Measurements from ENCODE around the gene IBTK. TPM values are rescaled to one million over a fixed set of nuclear protein-coding genes. Genes with fewer than 3 reads are reported as not detected.

Gene IBTK
- total and polyA plus RNA-seq, 2 of the 8 experiments (the other 6 are each of a cell fraction or from before 2014, with no cell fraction given): 4.6 to 24.2 TPM

GRCh38 chr6:82220167-82220566 lies 27.4 kb downstream of the IBTK start:
- H2AFZ ChIP-seq (ENCODE audit: low read length): no peak overlapping the region
- H4K8ac ChIP-seq (ENCODE audit: extremely low read depth, insufficient read depth, low read length): no peak overlapping the region
- H3K36me3 ChIP-seq (ENCODE audit: control insufficient read depth in 2 of 4, insufficient read depth in 4 of 4, low read length in 3 of 4): peaks cover 4 to 77% (median 22%) of the 10 kb centered on the region in 4 experiments; a peak in 7 of 8 replicates
- H3K9ac ChIP-seq (replicated peaks in 1 of 4; ENCODE audit: extremely low read depth in 1 of 4, low read depth in 3 of 4, low read length in 3 of 4): no peak overlapping the region
- no peak overlapping the region for H3K4ac ChIP-seq (replicated peaks; ENCODE audit: insufficient read length, low read depth, low read length)
- WGBS, 2 experiments (ENCODE audit: extremely low coverage in 1 of 2, insufficient coverage in 1 of 2, insufficient read length in 1 of 2, insufficient replicate concordance in 2 of 2, low coverage in 1 of 2, low lambda C conversion rate in 2 of 2, missing lambda C conversion rate in 1 of 2): 94% methylated on average over 2 of the region's 2 CpGs; no CpG with 5 or more reads in 1 of the 2 experiments
- no peak overlapping the region for H3K18ac ChIP-seq (ENCODE audit: extremely low read depth, low read length)
- no peak overlapping the region for H3K4me3 ChIP-seq (ENCODE audit: extremely low read depth in 1 of 4, insufficient read depth in 2 of 4, low read depth in 3 of 4, low read length in 4 of 4)
- ChIA-PET CTCF (ENCODE audit: partially characterized antibody) (no interaction called here), POLR2A (ENCODE audit: partially characterized antibody) (no interaction called here)
- DNase-seq (ENCODE audit: low read depth in 1 of 2, low spot score in 2 of 2) (no peak), FAIRE-seq (no peak)
- H3K4me2 ChIP-seq (ENCODE audit: insufficient read depth in 1 of 2, low read depth in 2 of 2, low read length in 2 of 2): no peak overlapping the region
- H3K23ac ChIP-seq (ENCODE audit: insufficient read length): no peak overlapping the region
- H2AK5ac ChIP-seq (ENCODE audit: low read depth, low read length): no peak overlapping the region
- H2BK5ac ChIP-seq (ENCODE audit: low read depth, low read length): no peak overlapping the region
- no peaks in the 10 kb centered on the region for H3K23me2 ChIP-seq (ENCODE audit: low read depth, low read length)
- H4K20me1 ChIP-seq (replicated peaks in 1 of 2; ENCODE audit: control insufficient read depth in 1 of 2, insufficient read depth in 2 of 2, low read length in 2 of 2): no peaks in the 10 kb centered on the region
- H2BK12ac ChIP-seq (ENCODE audit: low read depth, low read length): no peak overlapping the region
- no peaks in the 10 kb centered on the region for H3K4me1 ChIP-seq (replicated peaks in 1 of 4; ENCODE audit: control insufficient read depth in 3 of 4, insufficient read depth in 4 of 4, low read length in 3 of 4)
- H3K27ac ChIP-seq (ENCODE audit: low read depth, low read length): no peak overlapping the region
- no peaks in the 10 kb centered on the region for H3K79me1 ChIP-seq (ENCODE audit: low read depth, low read length)
- H3K14ac ChIP-seq (ENCODE audit: insufficient read length): no peak overlapping the region
- H4K91ac ChIP-seq (replicated peaks; ENCODE audit: insufficient read length, low read length): no peak overlapping the region
- H4K5ac ChIP-seq (ENCODE audit: insufficient read length, low read depth, low read length): no peak overlapping the region
- no peaks in the 10 kb centered on the region for H3K9me3 ChIP-seq (ENCODE audit: insufficient read depth in 2 of 2, low read depth in 1 of 2, low read length in 1 of 2)
- H2BK120ac ChIP-seq (replicated peaks; ENCODE audit: low read depth, low read length): no peak overlapping the region
- H3K27me3 ChIP-seq (replicated peaks in 1 of 4; ENCODE audit: control insufficient read depth in 3 of 4, extremely low read depth in 1 of 4, insufficient read depth in 3 of 4, low read length in 3 of 4): no peaks in the 10 kb centered on the region
- H3K56ac ChIP-seq (replicated peaks; ENCODE audit: insufficient read length, low read depth, low read length): no peak overlapping the region
- no peaks in the 10 kb centered on the region for H3K79me2 ChIP-seq (ENCODE audit: control insufficient read depth in 1 of 2, insufficient read depth in 2 of 2, low read length in 2 of 2)
- H2BK20ac ChIP-seq (ENCODE audit: low read length): no peak overlapping the region
- H2BK15ac ChIP-seq (ENCODE audit: low read length): no peak overlapping the region
- no peak for TF ChIP-seq HDAC6 (IDR thresholded peaks at IDR 0.05; ENCODE audit: low read depth, low read length)
- no peak for TF ChIP-seq JUN (IDR thresholded peaks at IDR 0.05; ENCODE audit: low read depth, low read length)
- no peak for TF ChIP-seq POU5F1 (IDR thresholded peaks at IDR 0.05; ENCODE audit: low read depth, low read length)
- TF ChIP-seq CEBPB (IDR thresholded peaks at IDR 0.05; ENCODE audit: low read depth, low read length): no peak
- no peak for TF ChIP-seq ATF3 (IDR thresholded peaks at IDR 0.05; ENCODE audit: insufficient read depth, low read depth, low read length)
- TF ChIP-seq NANOG (IDR thresholded peaks at IDR 0.05; ENCODE audit: insufficient read depth, low read depth, low read length, poor library complexity, severe bottlenecking): no peak
- TF ChIP-seq CHD1 (IDR thresholded peaks at IDR 0.05; ENCODE audit: low read depth, low read length): no peak
- no peak for TF ChIP-seq HDAC2 (IDR thresholded peaks at IDR 0.05; ENCODE audit: borderline replicate concordance in 1 of 2, low read depth in 2 of 2, low read length in 2 of 2)
- no peak for TF ChIP-seq CTBP2 (IDR thresholded peaks at IDR 0.05; ENCODE audit: borderline replicate concordance, insufficient read depth, insufficient read length, low read length)
- TF ChIP-seq RAD21 (IDR thresholded peaks at IDR 0.05 in 1 of 2, conservative IDR thresholded peaks at IDR 0.05 in 1 of 2; ENCODE audit: low read depth in 2 of 2, low read length in 2 of 2): no peak
- TF ChIP-seq SIRT6 (IDR thresholded peaks at IDR 0.05; ENCODE audit: low read length): no peak
- no peak for TF ChIP-seq NRF1 (IDR thresholded peaks at IDR 0.05; ENCODE audit: low read depth, low read length)
- no peak for TF ChIP-seq KDM1A (IDR thresholded peaks at IDR 0.05; ENCODE audit: borderline replicate concordance, low read length)
- TF ChIP-seq SP1 (IDR thresholded peaks at IDR 0.05; ENCODE audit: low read depth, low read length): no peak

All from H1 (cell line).